Islet of Langerhans (tissue), 1 donor: ENCODE data around the gene GLB1L3.
"Not testable (repeated sequence)": the region's sequence is repeated elsewhere in the genome, so short reads cannot be mapped to it uniquely, and the experiment has no call there.

Experiments
- FAIRE-seq: peaks from one replicate; lab custom pipeline; 2011; peaks lifted over from hg19 to GRCh38; lab: Jason Lieb, UNC

The GLB1L3 gene

DNA sequence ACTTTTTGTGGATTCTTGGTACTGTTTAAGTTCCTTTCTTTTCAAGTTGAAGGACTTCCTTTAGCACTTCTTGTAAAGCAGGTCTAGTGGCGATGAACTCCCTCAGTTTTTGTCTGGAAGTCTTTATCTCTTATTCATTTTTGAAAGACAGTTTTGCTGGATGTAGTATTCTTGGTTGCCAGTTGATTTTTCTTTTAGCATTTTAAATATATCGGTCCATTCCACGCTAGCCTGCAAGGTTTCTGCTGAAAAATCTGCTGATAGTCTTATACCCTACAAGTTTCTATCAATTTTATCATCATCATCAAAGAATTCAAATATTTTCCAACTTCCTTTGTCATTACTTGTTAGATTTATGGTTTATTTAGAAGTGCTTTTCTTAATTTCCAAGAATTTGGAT lies 40.9 kb downstream of the GLB1L3 start:
- FAIRE-seq = no peak

DNA sequence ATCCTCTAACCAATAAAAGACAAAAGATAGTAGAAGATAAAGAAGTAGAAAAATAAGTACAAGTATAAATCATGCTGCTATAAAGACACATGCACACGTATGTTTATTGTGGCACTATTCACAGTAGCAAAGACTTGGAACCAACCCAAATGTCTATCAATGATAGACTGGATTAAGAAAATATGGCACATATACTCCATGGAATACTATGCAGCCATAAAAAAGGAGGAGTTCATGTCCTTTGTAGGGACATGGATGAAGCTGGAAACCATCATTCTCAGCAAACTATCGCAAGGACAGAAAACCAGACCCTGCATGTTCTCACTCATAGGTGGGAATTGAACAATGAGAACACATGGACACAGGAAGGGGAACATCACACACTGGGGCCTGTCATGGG lies 45.2 kb downstream of the GLB1L3 start:
- not testable (repeated sequence) for FAIRE-seq

DNA sequence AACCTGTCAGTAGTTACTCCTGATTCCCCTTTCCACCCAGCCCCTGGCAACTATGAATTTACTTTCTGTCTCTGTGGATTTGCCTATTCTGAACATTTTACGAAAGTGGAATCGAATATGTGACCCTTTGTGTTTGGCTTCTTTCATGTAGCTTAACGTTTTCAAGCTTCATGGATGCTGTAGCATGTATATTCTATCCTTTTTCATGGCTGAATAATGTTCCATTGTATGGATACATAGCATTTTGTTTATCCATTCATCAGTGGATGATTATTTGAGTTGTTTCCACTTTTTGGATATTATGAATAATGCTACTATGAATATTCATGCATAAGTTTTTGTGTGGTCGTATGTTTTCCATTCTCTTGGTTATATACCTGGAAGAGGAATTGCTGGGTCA lies 46.4 kb downstream of the GLB1L3 start:
- FAIRE-seq = no peak

DNA sequence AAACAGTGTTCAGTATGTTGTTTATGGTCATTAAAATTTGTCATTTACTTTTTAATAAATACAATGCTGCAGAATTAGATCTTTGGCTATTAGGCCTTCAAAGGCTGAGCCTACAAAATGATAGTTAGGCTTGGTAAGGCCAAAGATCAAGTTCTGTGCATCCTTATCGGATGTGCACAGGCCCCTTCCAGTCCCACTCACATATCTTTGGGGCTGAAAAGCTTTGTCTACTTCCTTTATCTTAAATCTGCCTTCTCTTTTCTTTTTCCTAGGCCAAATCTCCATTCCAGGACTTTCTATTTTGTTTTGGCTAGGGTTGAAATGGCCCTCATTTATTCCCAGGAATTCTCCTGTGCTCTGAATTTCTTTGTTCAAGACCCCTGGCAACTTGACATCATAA lies 52.3 kb downstream of the GLB1L3 start:
- no peak for FAIRE-seq

DNA sequence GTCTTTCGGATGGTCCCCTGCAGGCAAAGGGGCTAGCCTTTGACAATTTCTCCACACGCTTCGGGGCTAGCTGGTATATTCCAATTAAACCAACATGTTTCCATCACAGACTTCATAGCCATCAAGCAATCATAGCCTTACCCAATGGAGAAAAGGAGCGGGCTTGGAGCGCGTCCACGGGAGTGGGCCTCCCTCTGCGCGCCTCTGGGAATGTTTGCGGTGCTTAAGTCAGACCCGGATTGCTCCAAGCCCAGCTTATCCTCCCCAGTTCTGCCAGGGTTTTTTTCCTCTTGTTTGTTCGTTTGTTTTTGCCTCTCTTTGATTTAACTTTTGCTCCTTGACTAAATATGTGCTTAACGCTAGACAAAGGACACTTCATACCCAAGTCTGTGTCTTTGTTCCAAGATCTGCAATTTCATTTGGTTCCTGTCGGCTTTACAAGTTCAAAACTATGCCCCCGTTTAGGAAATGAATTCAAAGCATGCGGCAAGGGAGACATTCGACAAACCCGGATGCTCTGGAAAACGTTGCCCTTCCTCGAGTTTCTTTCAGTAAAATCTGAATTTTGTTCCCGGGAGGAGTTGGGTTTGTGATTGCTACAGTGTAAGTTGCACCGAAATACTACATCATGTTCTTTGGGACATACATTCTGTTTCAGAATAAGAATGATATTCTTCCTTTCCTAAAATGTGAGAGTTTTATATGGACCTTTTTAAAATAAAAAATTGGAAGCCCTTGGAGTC lies 54.6 kb downstream of the GLB1L3 start:
- FAIRE-seq = no peak

DNA sequence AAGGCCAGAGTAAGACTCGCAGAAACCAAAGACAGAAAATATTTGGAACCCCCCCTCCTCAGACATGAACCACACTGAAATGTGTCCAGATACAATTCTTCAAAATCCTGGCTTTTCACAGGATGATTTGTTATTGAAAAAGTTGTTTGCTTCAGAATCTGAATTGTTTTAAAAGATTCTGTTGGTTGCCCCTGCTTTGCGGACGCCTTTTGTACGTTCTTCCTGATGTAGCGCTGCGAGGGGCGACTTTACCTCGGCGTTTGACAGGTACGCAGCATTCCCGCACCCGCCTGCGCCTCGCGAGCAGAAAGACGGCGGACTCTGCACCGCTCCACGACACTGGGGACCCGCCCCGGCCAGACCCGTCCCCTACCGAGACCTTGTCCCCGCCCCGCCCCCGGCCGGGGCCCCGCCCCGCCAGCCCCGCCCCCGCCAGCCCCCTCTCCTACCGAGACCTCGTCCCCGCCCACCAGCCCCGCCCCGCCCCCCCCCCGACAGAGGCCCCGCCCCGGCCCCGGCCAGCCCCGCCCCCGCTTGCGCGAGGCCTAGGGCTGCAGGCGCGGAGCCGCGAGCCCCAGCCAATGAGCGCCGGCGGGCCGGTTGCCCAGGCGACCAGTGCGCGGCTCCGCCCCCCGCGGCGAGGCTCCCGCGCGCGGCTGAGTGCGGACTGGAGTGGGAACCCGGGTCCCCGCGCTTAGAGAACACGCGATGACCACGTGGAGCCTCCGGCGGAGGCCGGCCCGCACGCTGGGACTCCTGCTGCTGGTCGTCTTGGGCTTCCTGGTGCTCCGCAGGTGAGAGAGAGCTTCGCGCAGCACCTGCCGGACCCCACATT lies 55.4 kb downstream of the GLB1L3 start, which contains the start of gene GLB1L2:
GLB1L2 (plus strand) TSS at position 635 of the 835 bp plus-strand sequence; CDS start at position 709, 74 bp downstream.
- no peak for FAIRE-seq

- FAIRE-seq = no peak
Measured at GRCh38 chr11:134332189-134332631, 56.0 kb downstream of the GLB1L3 start.

DNA sequence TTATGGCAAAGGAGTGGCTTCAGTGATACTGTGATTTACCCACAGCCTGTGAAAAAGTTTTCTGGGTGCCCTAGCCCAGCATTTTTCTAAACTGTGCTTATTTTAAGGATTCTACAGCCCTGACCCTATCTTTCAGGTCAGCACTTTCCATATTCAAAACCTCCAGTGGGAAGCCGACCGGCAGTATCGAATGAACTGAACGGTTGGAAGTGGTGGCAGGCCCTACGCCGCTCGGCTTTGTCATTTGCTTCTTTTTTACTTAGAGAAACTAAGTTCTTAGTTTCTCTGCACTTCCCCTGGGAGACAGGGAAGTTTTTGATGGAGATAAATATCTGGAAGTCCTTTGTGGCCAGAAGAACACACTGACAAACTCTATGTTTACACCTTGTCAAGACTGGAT lies 56.6 kb downstream of the GLB1L3 start:
- FAIRE-seq = no peak

DNA sequence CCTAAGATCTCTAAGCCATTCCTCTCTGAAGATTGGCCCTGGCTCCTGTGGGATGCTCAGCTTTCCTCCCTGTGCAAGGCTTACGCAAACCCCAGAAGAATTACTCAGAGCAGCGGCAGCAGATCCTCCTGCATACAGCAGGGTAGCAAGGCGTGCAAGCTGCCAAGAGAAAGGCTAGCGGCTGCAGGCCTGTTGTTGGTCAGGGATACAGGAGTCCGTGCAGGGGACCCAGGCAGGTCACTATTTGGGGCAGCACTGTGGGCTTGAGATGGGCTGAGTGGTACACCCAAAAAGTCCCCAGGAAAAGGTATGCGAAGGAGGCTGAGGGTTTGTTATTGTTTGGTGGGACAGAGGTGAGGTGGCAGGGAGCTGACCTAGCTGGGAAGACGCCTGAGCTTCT lies 57.1 kb downstream of the GLB1L3 start:
- no peak for FAIRE-seq

DNA sequence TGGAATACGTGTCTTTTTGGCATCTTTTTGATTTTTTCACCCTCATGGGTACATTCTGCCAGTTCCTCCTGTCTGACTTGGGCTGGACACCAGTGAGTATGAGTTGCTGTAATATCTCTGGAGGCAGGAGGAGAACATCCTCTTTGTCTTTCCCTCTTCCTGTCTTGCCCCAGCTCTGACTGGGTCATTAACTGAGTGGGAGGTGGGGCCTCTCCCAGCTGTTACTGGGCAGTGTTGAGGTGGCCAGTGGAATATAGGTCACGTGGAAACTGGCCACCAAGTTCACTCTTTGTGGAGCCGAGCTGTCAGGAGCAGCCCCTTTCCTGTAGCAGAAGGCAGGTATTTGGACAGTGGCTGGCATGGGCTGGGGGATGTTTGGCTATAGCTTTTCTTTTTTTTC lies 57.8 kb downstream of the GLB1L3 start:
- no peak for FAIRE-seq

DNA sequence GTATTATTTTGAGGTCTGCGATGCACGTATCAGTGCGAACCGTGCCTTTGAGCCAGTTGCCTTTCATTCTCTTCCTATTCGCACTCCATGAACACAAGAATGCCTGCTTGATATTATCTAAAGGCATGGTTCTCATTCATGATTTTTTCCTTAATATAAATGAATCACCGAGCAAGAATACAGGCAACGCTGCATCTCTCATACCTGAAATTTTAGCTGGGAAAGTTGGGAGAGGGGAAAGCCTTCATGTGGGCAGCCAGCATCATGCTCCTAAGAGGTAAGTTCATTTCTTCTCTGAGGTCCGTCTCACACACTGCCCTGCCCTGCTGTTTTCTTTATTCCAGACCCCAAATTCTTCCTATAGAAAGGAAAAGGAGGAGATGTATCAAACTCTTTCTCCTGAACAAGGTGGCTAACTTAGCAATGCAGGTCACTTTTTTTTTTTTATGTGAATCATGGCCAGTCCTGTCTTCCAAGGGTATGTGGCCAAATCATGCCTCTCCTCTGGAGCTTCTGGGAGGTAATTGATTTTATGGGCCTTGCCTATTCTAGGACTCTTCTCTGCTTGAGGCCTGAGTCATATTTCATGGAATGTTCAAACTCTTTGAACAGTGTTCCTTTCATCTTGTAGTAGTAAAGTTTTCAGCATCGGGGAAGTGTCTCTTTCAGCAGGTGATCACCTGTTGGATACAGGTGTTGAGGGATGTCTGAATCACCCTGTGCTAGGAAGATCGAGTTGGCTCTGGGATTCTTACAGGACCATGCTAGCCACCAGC lies 58.8 kb downstream of the GLB1L3 start:
- no peak for FAIRE-seq

- no peak for FAIRE-seq
Measured at GRCh38 chr11:134337051-134337450, 60.9 kb downstream of the GLB1L3 start.

DNA sequence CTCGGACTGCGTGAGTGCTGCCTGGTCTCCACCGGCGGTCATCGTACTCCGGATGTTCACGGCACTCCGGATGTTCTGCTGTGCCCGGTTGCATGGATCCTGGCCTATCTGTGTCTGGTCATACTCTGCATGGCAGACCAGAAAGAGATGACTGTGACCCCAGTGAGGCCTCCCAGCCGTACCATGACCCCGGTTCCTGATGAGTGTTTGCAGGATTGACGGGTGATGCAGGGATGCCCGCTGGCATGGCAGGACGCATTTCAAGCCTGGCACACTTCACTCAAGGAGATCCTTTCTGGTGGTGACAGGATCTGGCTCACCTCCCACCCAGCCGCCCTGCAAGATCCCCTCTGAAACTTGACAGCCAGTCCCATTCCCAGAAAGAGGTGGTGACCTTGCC lies 61.9 kb downstream of the GLB1L3 start:
- FAIRE-seq = no peak

DNA sequence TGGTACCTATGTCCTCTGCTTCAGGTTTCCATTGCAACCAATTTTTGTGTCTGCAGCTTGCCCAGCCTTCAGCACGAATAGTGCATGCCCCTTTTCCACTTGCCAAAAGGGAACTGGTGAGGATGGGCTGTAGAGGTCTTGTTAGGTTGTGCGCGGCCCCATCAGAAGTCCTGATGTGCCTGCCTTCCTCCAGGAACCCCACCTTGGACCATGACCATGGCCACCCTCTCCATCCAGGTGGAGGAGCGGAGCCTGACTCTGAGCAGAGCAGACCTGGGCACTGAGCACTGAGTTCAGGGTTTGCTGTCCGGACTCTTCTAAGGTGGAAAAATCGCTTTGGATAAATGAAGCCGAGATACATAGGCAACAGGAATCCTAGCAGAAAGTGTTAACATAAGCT lies 62.5 kb downstream of the GLB1L3 start:
- no peak for FAIRE-seq

GRCh38 chr11:134339756-134340155 lies 63.6 kb downstream of the GLB1L3 start:
- no peak for FAIRE-seq

DNA sequence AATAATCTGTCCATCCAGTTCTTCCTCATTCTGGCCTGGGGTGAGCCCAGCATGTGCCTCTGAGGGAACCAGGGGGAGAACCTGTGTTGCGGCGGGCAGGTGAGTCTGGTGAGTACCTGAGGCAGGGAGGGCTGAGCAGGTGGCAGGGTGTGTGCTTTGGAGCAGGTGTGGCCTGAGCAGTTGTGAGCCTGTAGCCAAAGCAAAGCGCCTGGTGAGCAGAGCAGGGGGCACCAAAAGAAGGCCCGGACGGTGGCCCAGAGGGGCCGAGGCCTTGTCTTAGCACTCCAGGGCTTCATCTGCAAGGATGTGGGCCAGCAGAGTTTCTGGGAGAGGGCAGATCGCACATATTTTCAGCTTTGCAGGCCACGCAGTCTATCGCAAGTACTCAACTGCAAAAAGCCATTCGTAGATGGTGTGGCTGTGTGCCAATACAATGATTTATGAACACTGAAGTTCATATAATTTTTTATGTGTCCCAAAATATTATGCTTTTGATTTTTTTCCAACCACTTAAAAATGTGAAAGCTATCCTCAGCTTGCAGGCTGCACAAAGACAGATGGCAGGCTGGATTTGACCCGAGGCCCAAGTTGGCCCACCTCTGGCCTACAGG lies 64.3 kb downstream of the GLB1L3 start:
- no peak for FAIRE-seq

DNA sequence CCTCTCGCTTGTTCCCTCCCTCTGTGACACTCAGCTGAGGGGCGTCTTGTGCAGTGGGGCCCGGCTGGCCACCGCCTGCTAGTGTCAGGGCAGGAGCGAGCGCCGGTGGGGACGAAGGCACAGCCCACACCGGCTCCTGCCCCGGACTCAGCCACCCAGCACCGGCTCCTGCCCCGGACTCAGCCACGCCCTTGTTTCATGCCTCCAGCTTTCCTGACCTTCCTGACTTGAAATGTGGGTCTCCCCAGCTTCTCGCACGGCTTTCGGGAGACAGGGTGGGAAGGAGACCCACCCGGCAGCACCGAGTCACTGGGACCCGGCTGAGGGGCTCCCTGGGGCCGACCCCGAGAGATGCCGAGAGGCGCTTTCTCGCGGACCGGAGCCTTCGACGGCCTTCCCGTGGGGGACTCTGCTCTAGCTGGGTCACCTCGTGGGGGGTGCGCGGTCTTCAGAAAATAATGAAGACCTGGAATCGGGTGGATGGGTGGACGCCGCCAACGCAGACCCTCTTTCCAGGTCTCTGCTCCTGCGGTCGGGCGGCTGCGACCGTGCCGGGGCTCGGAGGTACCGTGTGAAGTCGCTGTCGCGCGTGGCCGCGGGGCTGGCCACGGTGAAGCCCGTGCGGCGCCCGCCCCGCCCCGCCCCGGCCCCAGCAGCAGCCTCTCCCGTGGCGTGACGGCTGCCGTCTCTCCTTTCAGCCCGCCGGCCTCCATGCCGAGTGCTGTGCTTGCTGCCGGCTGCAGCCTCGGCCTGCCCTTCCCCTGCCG lies 65.8 kb downstream of the GLB1L3 start:
- FAIRE-seq = no peak

- no peak for FAIRE-seq
Measured at GRCh38 chr11:134342572-134343340, 66.6 kb downstream of the GLB1L3 start.

DNA sequence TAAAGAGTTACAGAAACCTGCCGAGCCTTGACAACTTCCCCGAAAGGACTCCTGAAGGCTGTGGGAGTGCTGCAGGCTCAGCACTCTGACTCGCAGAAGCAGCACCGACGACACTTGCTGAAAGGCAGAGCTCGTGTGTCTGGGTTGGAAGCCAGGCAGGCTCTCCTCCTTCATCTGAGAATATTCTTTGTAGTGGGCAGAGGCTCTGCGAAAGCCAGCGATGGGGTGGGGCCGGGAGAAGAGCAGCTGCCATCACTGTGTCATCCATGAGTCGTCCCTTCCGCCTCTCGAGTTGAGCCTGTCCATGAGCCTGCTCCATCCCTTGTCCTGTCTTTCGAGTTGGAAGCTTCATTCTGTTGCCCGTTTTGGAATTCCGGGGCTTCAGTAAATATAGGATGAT lies 67.5 kb downstream of the GLB1L3 start:
- FAIRE-seq = no peak

DNA sequence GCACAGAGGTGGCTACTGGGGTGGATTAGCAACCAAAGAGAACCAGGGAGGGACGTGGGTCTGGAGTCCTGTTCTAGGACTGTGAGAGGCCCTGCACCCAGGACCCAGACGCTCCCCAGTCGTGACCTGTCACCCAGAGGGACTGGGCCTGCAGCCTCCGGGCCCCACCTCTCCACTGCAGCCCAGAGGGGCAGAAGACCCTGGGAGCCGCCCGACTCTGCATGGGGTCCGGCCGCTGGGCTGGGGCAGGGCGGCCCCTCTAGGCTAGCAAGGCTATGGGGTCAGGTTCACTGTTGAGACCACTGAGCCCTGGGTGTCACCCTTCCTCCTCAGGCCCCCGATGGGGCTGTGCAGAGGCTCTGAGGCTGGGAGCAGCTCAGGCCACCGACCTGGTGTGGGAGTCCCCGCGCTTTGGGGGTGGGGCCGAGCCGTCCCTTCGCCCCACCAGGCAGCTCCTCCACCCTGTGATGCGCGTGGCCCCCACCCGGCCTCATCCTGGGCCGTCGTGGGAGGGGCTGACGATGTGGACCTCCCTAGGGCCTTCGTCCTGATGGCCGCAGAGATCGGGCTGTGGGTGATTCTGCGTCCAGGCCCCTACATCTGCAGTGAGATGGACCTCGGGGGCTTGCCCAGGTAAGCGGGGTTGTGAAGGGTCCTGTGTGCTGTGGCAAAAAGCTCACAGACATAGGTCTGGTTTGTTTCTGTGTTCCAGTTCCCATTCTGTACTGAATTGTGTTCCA lies 68.5 kb downstream of the GLB1L3 start:
- not testable (repeated sequence) for FAIRE-seq
